K562 (cell line): Measurements from ENCODE around the gene TXNRD2. TPM values are rescaled to one million over a fixed set of nuclear protein-coding genes. Genes with fewer than 3 reads are reported as not detected.

Experiments
- ATF1 ChIP-seq, 2 experiments: fragments of 450-650 bp in 1 of 2; IDR thresholded peaks; 2 replicates each; pipeline ENCODE4 v1.6.1; 2016; ENCODE audit warnings: missing compliant biosample characterization in 1 of 2, missing genetic modification characterization in 1 of 2
- CAMTA2 ChIP-seq: fragments of 250-450 bp; sonication (Bioruptor Pico); conservative IDR thresholded peaks from 2 replicates; pipeline ENCODE4 v1.5.1; 2022
- HNRNPL ChIP-seq: fragments of 200-400 bp; formaldehyde crosslinking; IDR thresholded peaks from 2 replicates; pipeline ENCODE4 v1.6.1; 2017; ENCODE audit warnings: low read depth, mild to moderate bottlenecking, low read length
- LCOR ChIP-seq: sonication (generic); formaldehyde crosslinking; IDR thresholded peaks from 2 replicates; pipeline ENCODE4 v1.8.0; 2022; ENCODE audit warnings: mild to moderate bottlenecking, missing genetic modification reagents
- MYNN ChIP-seq, 2 experiments: sonication (generic); formaldehyde crosslinking in 1 of 2; IDR thresholded peaks; 2 replicates each; pipeline versions ENCODE4 v1.5.0 to v1.6.1; 2016 to 2020; ENCODE audit warnings: antibody characterized with exemption in 1 of 2, missing genetic modification reagents in 1 of 2
- NCOR1 ChIP-seq: fragments of 450-650 bp; IDR thresholded peaks from 2 replicates; pipeline ENCODE4 v1.6.1; 2016; ENCODE audit warnings: mild to moderate bottlenecking, moderate library complexity
- NR2F6 ChIP-seq: fragments of 450-650 bp; formaldehyde crosslinking; IDR thresholded peaks from 2 replicates; pipeline ENCODE4 v1.4.0; 2020; ENCODE audit warnings: mild to moderate bottlenecking
- POLR2B ChIP-seq: fragments of 450-650 bp; IDR thresholded peaks from 2 replicates; pipeline ENCODE4 v1.6.1; 2018; ENCODE audit warnings: low read depth; ENCODE audit not compliant: partially characterized antibody
- PRMT5 ChIP-seq: sonication (generic); formaldehyde crosslinking; IDR thresholded peaks from 2 replicates; pipeline ENCODE4 v1.5.0; 2020; ENCODE audit warnings: missing genetic modification reagents
- RBFOX2 ChIP-seq: fragments of 200-400 bp; formaldehyde crosslinking; IDR thresholded peaks from 2 replicates; pipeline ENCODE4 v1.6.1; 2017; ENCODE audit warnings: low read depth, mild to moderate bottlenecking, low read length, moderate library complexity
- SMAD3 ChIP-seq: fragments of 450-650 bp; formaldehyde crosslinking; conservative IDR thresholded peaks from 2 replicates; pipeline ENCODE4 v1.4.0; 2020; ENCODE audit warnings: mild to moderate bottlenecking
- TGIF2 ChIP-seq: sonication (generic); formaldehyde crosslinking; IDR thresholded peaks from 2 replicates; pipeline ENCODE4 v1.8.1; 2022; ENCODE audit warnings: mild to moderate bottlenecking, missing genetic modification reagents, moderate library complexity
- WHSC1 ChIP-seq: IDR thresholded peaks from one replicate; pipeline ENCODE4 v1.6.1; 2012; ENCODE audit warnings: low read length, control low read depth, inconsistent platforms
- ZBTB7A ChIP-seq: IDR thresholded peaks from 2 replicates; pipeline ENCODE4 v1.6.1; 2011; ENCODE audit warnings: low read depth, mild to moderate bottlenecking, low read length, moderate library complexity, borderline replicate concordance; ENCODE audit not compliant: control insufficient read depth
- ZNF436 ChIP-seq: fragments of 250-450, 450-650 bp; sonication (Bioruptor Pico); formaldehyde crosslinking; IDR thresholded peaks from 2 replicates; pipeline ENCODE4 v1.7.0; 2020; ENCODE audit warnings: mild to moderate bottlenecking
- ZNF583 ChIP-seq: fragments of 250-450 bp; sonication (Bioruptor Pico); IDR thresholded peaks from 2 replicates; pipeline ENCODE4 v1.4.0; 2020
- ZNF586 ChIP-seq: fragments of 450-650 bp; formaldehyde crosslinking; conservative IDR thresholded peaks from 2 replicates; pipeline ENCODE4 v1.4.0; 2020; ENCODE audit warnings: mild to moderate bottlenecking, moderate library complexity
- ZNF764 ChIP-seq: fragments of 250-450 bp; sonication (Bioruptor Pico); IDR thresholded peaks from 2 replicates; pipeline ENCODE4 v1.4.0; 2020; ENCODE audit warnings: low read depth, mild to moderate bottlenecking, moderate library complexity
- polyA plus RNA-seq, 8 experiments: library from polyadenylated mRNA; depleted of rRNA in 4 of 8; stranded (reverse) in 5 of 8; unstranded in 3 of 8; fragments of >200 nt; fragmentation: Nextera tagmentation in 2 of 8; fragmentation: Illumina TruSeq in 1 of 8; extraction: Ambion mirVana in 2 of 8; extraction: Trizol in 1 of 8; gene quantifications; 2 replicates each; pipeline versions ENCODE4 v1.2.1 to v1.2.3, GENCODE V29; 2011 to 2014; ENCODE audit warnings: inconsistent platforms in 1 of 8, missing spikeins in 1 of 8
- total RNA-seq, 7 experiments: library from RNA; depleted of rRNA in 6 of 7; stranded (reverse); fragments of >200 nt in 6 of 7; fragmentation: Illumina TruSeq in 2 of 7; extraction: Trizol in 2 of 7; gene quantifications; 2 replicates each; pipeline versions ENCODE4 v1.2.1 to v1.2.3, GENCODE V29; 2011 to 2021; ENCODE audit warnings: low replicate concordance in 1 of 7
- TF ChIP-seq, protein P1 (sequence below): sonication (generic); formaldehyde crosslinking; IDR thresholded peaks from 2 replicates; pipeline ENCODE4 v1.8.1; 2023; ENCODE audit warnings: mild to moderate bottlenecking, missing genetic modification reagents
- TF ChIP-seq, protein P2 (sequence below): IDR thresholded peaks from 2 replicates; pipeline ENCODE4 v1.6.1; 2012; ENCODE audit warnings: low read depth, low read length, improper control_type of control experiment, borderline replicate concordance
- TF ChIP-seq, protein P3 (sequence below): fragments of 250-450 bp; sonication (Bioruptor Pico); IDR thresholded peaks from 2 replicates; pipeline ENCODE4 v1.5.0; 2020; ENCODE audit warnings: mild to moderate bottlenecking, borderline replicate concordance
- TF ChIP-seq, protein P4 (sequence below): fragments of 250-450 bp; sonication (Bioruptor Pico); IDR thresholded peaks from 2 replicates; pipeline ENCODE4 v1.9.0; 2021; ENCODE audit warnings: mild to moderate bottlenecking

Gene TXNRD2
- total and polyA plus RNA-seq, 9 of the 15 experiments (the other 6 are each of a cell fraction or from before 2014, with no cell fraction given), result 3.3 to 80.2 (median 49.4) TPM

DNA sequence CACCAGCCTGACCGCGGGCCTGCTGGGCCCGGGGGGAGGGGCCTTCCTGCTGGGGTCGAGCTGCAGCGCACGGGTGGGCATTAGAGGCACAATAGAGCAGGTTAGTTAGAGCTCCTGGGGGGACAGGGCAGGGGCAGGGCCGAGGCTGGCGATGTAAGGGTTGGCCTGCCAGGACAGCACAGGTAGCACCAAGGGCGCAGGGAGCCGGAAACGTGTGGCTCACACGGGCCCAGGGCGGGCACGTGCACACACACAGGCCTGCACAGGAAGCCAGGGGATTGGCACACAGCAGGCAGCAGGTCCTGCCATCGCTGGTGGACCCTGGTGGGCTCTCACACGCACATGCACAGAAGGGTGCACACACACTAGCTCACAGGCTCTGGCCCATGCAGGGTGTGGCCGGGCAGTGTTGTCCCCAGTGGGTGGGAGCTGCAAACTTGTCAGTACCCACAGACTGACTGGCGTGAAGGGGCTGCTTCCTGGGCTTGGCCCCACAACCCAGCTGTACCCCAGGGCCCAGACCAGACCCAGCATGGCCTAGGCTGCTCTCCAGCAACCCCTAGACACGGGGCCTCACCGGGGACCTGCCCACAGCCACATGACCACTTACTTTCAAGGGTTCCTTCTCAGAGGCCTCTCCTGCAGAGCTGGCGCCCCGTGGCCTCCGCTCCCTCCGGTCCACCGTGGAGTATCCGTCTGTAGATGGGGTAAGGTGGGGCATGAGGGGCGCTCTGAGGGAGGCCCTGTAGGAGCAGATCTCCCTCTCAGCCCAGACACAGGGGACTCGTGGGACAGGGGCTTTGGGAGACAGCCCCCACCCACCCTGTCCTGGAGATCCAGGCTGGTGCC lies 29.9 kb upstream of the TXNRD2 start (continued):
- TF ChIP-seq ZBTB7A (peak; percentile 5; the same call in 1 of the 2 replicates), ZNF583 (CRISPR knock-in tag) (0 out of 2 replicates have a peak, but pooled peaks have one; percentile 69), RBFOX2 (peak; percentile 59), CAMTA2 (CRISPR knock-in tag) (peak; percentile 94), WHSC1 (peak; percentile 84), ZNF764 (no peak), SMAD3 (CRISPR knock-in tag) (no peak), NR2F6 (CRISPR knock-in tag) (no peak; the same call in 1 of the 2 replicates), ZNF436 (CRISPR knock-in tag) (no peak), ATF1 (CRISPR knock-in tag; IDR thresholded peaks at IDR 0.05) (no peak), ATF1 (tag; IDR thresholded peaks at IDR 0.05) (no peak), MYNN (IDR thresholded peaks at IDR 0.05) (peak; percentile 49; the same call in 1 of the 2 replicates), MYNN (CRISPR knock-in tag; IDR thresholded peaks at IDR 0.05) (no peak), TGIF2 (CRISPR knock-in tag) (no peak), LCOR (CRISPR knock-in tag) (no peak), ZNF586 (no peak), POLR2B (peak; percentile 16), NCOR1 (no peak), PRMT5 (CRISPR knock-in tag) (peak; percentile 68; the same call in 1 of the 2 replicates), HNRNPL (peak; percentile 69; the same call in 1 of the 2 replicates)
- TF ChIP-seq, protein P1, sequence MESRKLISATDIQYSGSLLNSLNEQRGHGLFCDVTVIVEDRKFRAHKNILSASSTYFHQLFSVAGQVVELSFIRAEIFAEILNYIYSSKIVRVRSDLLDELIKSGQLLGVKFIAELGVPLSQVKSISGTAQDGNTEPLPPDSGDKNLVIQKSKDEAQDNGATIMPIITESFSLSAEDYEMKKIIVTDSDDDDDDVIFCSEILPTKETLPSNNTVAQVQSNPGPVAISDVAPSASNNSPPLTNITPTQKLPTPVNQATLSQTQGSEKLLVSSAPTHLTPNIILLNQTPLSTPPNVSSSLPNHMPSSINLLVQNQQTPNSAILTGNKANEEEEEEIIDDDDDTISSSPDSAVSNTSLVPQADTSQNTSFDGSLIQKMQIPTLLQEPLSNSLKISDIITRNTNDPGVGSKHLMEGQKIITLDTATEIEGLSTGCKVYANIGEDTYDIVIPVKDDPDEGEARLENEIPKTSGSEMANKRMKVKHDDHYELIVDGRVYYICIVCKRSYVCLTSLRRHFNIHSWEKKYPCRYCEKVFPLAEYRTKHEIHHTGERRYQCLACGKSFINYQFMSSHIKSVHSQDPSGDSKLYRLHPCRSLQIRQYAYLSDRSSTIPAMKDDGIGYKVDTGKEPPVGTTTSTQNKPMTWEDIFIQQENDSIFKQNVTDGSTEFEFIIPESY (CRISPR knock-in tag), result no peak
- TF ChIP-seq, protein P2, sequence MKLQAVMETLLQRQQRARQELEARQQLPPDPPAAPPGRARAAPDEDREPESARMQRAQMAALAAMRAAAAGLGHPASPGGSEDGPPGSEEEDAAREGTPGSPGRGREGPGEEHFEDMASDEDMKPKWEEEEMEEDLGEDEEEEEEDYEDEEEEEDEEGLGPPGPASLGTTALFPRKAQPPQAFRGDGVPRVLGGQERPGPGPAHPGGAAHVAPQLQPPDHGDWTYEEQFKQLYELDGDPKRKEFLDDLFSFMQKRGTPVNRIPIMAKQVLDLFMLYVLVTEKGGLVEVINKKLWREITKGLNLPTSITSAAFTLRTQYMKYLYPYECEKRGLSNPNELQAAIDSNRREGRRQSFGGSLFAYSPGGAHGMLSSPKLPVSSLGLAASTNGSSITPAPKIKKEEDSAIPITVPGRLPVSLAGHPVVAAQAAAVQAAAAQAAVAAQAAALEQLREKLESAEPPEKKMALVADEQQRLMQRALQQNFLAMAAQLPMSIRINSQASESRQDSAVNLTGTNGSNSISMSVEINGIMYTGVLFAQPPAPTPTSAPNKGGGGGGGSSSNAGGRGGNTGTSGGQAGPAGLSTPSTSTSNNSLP, result no peak
- TF ChIP-seq, protein P3, sequence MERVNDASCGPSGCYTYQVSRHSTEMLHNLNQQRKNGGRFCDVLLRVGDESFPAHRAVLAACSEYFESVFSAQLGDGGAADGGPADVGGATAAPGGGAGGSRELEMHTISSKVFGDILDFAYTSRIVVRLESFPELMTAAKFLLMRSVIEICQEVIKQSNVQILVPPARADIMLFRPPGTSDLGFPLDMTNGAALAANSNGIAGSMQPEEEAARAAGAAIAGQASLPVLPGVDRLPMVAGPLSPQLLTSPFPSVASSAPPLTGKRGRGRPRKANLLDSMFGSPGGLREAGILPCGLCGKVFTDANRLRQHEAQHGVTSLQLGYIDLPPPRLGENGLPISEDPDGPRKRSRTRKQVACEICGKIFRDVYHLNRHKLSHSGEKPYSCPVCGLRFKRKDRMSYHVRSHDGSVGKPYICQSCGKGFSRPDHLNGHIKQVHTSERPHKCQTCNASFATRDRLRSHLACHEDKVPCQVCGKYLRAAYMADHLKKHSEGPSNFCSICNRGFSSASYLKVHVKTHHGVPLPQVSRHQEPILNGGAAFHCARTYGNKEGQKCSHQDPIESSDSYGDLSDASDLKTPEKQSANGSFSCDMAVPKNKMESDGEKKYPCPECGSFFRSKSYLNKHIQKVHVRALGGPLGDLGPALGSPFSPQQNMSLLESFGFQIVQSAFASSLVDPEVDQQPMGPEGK, result 0 out of 2 replicates have a peak, but pooled peaks have one; percentile 13
- TF ChIP-seq, protein P4, sequence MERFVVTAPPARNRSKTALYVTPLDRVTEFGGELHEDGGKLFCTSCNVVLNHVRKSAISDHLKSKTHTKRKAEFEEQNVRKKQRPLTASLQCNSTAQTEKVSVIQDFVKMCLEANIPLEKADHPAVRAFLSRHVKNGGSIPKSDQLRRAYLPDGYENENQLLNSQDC (CRISPR knock-in tag), result no peak
